SIG-M5 (cell line): Measurements from ENCODE around the gene GRIN1.
A peak's percentile ranks its signal among the peaks of the same experiment; 100 is the strongest.

Experiments
- DNase-seq: peaks from one replicate; lab custom pipeline; 2025; lab: John Stamatoyannopoulos, UW

GRIN1 gene

DNA sequence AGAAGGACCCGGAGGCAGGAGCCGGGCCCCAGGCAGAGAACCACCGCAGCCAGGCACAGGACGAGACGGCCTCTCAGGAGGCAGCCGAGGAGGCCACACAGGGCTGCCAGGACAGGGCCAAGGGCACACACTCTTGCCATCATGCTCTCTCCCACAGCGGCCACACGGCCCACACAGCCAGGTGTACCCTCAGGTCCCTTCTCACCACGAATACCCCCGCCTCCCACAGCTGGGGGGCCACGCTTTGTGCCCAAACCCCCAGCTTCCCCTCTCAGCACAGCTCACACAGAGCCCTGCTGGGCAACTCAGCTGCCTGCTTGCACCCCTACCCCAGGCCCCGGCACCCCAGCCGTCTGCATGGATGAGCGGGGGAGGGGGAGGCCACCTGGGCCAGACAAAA lies 54.8 kb downstream of the GRIN1 start:
- DNase-seq, result no peak

- DNase-seq, result no peak
Measured at GRCh38 chr9:137194388-137194787, 55.4 kb downstream of the GRIN1 start.

GRCh38 chr9:137194909-137195308 lies 56.0 kb downstream of the GRIN1 start:
- no peak for DNase-seq

- DNase-seq, result no peak
Measured at GRCh38 chr9:137195525-137196220, 56.7 kb downstream of the GRIN1 start.

DNA sequence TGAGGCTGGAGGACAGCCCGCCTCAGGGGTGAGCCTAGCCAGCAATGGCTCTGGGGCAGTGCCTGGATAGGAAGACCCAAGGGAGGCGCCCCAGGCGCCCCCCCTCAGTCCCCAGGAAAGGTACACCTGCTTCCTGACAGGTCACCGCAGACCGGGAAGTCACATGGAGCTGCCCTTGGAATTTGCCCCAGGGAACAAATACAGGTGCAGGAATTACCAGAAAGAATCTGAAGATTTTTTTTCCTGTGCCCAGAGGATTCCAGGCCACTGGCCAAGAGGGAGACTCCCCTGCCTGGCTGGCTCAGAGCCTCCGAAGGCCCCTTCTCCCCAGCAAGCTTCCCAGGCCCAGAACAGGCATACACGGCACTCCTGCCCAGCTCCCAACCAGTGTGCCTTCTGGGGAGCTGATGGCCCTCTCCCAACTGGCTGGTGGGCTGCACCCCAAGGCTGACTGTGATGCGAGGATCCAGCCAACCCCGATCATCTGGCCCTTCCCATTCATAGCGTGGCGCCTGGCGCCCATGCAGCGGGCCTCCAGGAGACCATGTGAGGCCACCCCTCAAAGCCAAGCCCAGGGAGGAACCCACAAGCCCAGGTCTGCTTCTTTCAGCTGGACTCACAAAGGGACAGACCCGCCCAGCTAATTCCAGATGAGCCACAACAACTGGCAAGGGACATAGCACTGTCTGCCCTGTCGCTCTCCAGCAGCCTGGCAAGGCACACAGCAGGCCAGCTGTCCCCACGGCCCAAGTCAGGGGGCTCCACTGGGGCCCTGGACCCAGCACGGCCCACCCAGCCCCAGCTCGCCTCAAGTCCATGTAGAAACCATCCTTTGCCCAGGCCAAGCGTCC lies 59.3 kb downstream of the GRIN1 start:
- DNase-seq, result no peak

DNA sequence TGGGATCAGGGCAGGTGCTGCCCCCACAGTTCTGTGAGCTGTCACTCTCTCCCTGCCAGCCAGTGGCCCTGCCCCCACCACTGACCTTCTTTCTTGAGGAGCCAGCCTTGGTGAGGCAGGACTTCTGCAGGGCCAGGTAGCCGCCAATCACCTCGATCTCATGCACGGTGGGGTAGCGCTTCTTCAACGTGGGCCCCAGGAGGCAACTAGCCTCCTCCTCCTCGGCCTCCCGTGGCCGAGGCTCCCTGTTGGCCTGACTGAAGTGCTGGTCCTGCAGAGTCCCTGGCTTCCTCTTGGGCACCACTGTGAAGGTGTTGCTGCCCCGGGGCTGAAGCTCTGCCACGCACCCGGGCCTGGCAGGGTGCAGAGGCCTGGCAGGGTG lies 59.9 kb downstream of the GRIN1 start:
- no peak for DNase-seq

- no peak for DNase-seq
Measured at GRCh38 chr9:137199411-137200121, 60.6 kb downstream of the GRIN1 start.

DNA sequence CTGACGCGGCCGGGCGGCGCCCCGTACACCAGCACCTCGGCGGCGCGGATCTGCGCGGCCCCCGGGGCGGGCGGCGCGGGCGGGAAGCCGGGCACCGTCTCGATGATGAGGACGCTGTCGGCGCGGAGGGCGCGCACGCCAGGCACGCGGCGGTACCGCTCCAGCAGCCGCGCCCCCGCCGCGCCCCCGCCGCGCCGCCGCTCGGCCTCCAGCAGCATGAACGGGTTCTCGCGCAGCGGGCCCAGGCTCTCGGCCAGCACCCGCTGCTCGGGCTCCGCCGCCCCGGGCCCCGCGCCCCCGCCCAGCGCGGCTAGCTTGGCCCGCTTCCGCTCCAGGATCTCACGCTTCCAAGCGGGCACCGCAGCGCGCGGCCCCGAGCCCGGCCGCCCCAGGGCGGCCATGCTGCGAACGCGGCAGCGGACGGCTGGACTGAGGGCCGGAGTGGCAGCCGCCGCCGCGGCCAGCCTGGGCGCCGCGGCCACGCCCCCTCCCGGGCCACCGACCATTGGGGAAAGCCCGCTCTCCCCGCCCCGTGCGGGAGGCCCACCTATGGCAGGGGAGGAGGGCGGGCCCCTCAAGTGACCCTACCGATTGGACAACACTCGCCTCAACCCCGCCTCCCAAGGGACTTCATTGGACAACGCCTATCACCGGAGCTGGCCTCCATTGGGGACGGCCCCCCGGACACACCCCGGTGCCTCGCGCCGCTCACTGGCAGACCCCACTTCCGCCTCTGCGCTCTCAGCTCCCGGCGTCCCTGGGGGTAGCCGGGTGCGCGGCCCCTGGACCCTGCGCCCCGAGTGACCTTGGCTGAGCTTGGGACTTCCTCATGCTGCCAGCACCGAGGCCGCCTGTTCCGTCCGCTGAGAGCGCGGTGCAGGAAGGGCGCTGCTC lies 61.6 kb downstream of the GRIN1 start, which contains the start of gene TPRN:
TSS of gene TPRN (minus strand) at position 431 of the 894 bp plus-strand sequence. CDS start at position 401, 30 bp downstream.
- peak; percentile 78 for DNase-seq

DNA sequence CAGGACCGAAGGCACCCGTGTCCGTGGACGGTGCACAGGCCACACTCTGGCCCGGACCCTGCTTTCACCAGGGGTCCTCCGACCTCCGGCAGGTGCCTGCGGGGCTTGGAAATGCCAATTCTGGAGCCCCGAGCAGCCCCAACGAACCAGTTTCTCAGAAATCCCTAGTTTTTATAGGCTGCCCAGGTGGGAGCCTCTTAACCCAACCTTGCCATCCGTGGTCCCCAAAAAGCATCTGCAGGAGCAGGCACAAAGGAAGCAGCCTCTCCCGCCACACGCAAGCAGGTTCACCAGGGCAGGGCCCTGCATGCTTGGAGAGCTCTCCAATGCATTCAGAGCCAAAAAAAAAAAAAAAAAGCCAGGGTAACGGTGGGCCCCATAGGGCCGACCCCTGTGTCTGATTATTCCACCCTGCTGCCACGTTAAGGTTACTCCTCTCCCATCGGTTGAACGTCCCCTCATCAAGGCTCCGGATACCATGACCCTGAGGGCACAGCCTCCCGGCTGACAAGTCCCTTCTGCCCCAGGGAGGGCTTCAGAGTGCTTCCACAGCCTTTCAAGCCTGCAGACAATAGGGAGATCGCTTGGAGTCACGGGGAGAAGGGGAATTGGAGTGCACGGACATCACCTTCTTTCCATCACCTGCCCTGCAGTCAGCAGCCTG lies 62.4 kb downstream of the GRIN1 start:
- no peak for DNase-seq

- DNase-seq, result no peak
Measured at GRCh38 chr9:137202966-137203365, 64.0 kb downstream of the GRIN1 start.

DNA sequence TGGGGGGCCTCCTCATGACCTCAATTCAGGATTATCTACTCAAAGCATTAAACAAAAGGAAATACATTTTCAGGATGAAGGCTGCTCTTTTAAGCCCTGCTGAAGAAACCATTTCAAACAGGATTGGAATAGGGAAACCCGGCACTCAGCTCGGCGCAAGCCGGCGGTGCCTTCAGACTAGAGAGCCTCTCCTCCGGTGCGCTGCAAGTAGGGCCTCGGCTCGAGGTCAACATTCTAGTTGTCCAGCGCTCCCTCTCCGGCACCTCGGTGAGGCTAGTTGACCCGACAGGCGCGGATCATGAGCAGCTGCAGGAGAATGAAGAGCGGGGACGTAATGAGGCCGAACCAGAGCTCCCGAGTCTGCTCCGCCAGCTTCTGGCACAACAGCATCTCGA lies 65.8 kb downstream of the GRIN1 start:
- DNase-seq, result no peak

- peak; percentile 19 for DNase-seq
Measured at GRCh38 chr9:137205126-137206069, 66.4 kb downstream of the GRIN1 start, which contains the start of the genes NDOR1 and TMEM203. Gene NDOR1, plus strand, starts transcription at chr9:137205700. Its CDS starts 78 bp downstream, at chr9:137205778. Gene TMEM203, minus strand, starts transcription at chr9:137205648. Its CDS starts 234 bp downstream, at chr9:137205414.

DNA sequence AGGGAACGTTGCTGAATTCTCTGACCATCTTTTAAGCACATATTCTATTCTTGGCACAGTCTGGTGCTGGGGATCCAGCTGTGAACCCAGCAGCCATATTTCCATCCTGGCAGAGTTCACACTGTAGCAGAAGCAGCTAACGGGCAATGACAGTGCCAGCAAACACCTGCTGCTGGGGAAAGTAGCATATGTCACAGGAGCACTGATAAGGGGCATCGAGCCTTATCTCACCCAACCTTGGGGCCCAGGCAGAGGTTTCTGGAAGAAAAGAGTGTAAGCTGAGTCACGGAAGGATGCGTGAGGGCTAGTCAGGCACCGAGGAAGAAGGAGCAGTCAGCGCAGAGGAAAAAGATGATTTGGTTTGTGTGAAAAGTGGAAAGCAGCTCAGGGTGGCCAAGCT lies 67.6 kb downstream of the GRIN1 start:
- no peak for DNase-seq

- no peak for DNase-seq
Measured at GRCh38 chr9:137211532-137211931, 72.6 kb downstream of the GRIN1 start.

- DNase-seq, result no peak
Measured at GRCh38 chr9:137212520-137212919, 73.6 kb downstream of the GRIN1 start.

DNA sequence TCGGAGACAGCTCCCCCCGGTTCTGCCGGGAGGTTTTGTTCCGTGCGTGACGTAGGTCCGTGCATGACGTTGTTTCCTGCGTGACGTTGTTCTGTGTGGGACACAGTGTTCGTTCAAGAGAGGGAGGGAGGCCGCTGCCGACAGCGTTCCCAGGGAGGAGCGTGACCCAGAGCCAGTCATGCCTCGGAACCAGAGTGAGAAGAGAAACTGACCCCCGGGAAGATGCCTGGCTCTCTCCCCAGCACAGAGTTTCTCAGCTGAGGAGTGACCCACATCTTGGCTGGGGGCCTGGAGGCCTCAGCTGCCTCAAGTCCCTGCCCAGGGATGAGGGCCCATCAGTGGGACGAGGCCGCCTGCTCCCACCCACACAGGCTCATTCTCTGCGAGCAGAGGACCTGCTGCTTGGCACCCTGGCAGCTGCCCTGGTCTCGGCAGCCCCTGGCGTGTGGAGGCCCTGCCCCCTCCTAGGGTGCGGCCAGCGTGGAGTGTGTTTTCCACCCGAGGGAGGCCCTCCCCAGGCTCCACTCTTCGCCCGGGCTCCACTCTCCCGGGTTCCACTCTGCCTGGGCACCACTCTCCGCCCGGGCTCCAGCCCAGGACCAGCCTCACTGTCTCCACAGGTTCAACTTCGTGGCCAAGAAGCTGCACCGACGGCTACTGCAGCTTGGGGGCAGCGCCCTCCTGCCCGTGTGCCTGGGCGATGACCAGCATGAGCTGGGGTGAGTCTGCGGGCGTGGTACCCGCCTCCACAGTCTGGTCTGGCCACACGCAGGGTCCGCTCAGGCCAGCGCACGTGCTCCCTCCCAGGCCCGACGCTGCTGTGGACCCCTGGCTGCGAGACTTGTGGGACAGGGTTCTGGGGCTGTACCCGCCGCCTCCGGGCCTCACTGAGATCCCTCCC lies 74.5 kb downstream of the GRIN1 start:
- DNase-seq, result no peak

DNA sequence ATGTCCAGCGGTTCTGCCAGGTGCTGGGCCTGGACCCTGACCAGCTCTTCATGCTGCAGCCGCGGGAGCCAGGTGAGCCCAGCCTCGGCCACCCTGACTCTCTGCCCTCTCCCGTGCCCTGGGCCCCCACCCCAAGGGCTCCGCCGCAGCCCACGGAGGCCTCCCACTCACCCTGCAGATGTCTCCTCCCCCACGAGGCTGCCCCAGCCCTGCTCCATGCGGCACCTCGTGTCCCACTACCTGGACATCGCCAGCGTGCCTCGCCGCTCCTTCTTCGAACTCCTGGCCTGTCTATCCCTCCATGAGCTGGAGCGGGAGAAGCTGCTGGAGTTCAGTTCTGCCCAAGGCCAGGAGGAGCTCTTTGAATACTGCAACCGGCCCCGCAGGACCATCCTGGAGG lies 75.7 kb downstream of the GRIN1 start:
- no peak for DNase-seq

GRCh38 chr9:137215196-137215986 lies 76.4 kb downstream of the GRIN1 start:
- no peak for DNase-seq
